Pancreas (tissue), 10 donors: ENCODE measurements around the gene FBLL1. TPM values are rescaled to one million over a fixed set of nuclear protein-coding genes. Genes with fewer than 3 reads are reported as not detected.
"Not testable (repeated sequence)": the region's sequence is repeated elsewhere in the genome, so short reads cannot be mapped to it uniquely, and the experiment has no call there.

Experiments used
- ATAC-seq, 4 donors: fragments of 200-7000 bp; cut with Tn5 transposase; one replicate each; pipeline versions ENCODE4 v1.8.0 to v1.9.1; 2020; ENCODE audit warnings: mild to moderate bottlenecking in 4 of 4, moderate library complexity in 4 of 4
- DNase-seq, 6 donors: peaks; one replicate each; pipeline ENCODE4 v3.0.0-alpha.2; 2020
- FAIRE-seq: peaks from 2 replicates; lab custom pipeline; 2012; peaks lifted over from hg19 to GRCh38; lab: Jason Lieb, UNC
- H3K27ac ChIP-seq, 4 donors: fragments of 200-600 bp; sonication (generic); 1 replicate in 3 of 4; 2 replicates in 1 of 4; pipeline versions ENCODE4 v1.5.0 to v1.8.0; 2020
- H3K27me3 ChIP-seq, 4 donors: fragments of 200-600 bp; one replicate each; pipeline ENCODE4 v1.8.0; 2021
- H3K36me3 ChIP-seq, 3 donors: fragments of 200-600 bp; sonication (generic) in 1 of 3; one replicate each; pipeline versions ENCODE4 v1.5.0 to v1.8.0; 2020 to 2021
- H3K4me1 ChIP-seq, 3 donors: fragments of 200-600 bp; one replicate each; pipeline ENCODE4 v1.8.0; 2021
- H3K4me3 ChIP-seq, 4 donors: fragments of 200-600 bp; sonication (generic) in 2 of 4; one replicate each; pipeline versions ENCODE4 v1.5.0 to v1.8.0; 2020 to 2021
- H3K9me3 ChIP-seq, 4 donors: fragments of 200-600 bp; one replicate each; pipeline ENCODE4 v1.8.0; 2021
- WGBS, 2 donors: extraction: QIAGEN DNeasy Blood & Tissue Kit; methylation state at CpG; one replicate each; pipeline ENCODE4 v1.1.7; 2013; 5-methylcytosine and 5-hydroxymethylcytosine counted together
- intact Hi-C, 3 donors: fragments of 100-400 bp; cut with DNase I; formaldehyde crosslinking; loops; one replicate each; pipeline versions ENCODE4 v1.11.1 to v1.14.2; 2022
- polyA plus RNA-seq, 2 donors: library from polyadenylated mRNA; stranded (reverse); fragments of 200-250 nt; gene quantifications; one replicate each; pipeline ENCODE4 v1.2.3, GENCODE V29; 2013
- total RNA-seq, 6 donors: library from RNA; stranded (reverse); fragmentation: NEBNext Ultra II Directional in 4 of 6; extraction: Animal tissue kit (Norgen Biotek cat#: 25700) in 4 of 6; gene quantifications; one replicate each; pipeline versions ENCODE4 v1.2.1 to v1.2.4, GENCODE V29; 2021 to 2023
- TF ChIP-seq, protein P1 (sequence below), 4 donors: fragments of 200-600 bp; sonication (generic) in 3 of 4; IDR thresholded peaks; one replicate each; pipeline versions ENCODE4 v1.5.0 to v1.8.0; 2021; ENCODE audit warnings: antibody characterized with exemption in 4 of 4
- donor health status: healthy with polysubstance abuse.
- donor health status: DM: no; HTN: no; CAD: no; lungs with moderate emphysema.
- donor health status: DM: no; HTN: no; CAD: no.
- donor health status: control.
- donor health status: control.
- donor health status: Bipolar disorder and iron deficiency.
- donor health status: DM: yes; HTN: yes; CAD: no.
- donor health status: DM: no; HTN: no; CAD: no.
- donor health status: DM: no; HTN: no; CAD: no.
- donor health status: DM: yes; HTN: yes; CAD: no.

FBLL1 gene
- total and polyA plus RNA-seq, 8 donors, result 0.31 to 5.4 (median 0.93) TPM; not detected in 1

DNA sequence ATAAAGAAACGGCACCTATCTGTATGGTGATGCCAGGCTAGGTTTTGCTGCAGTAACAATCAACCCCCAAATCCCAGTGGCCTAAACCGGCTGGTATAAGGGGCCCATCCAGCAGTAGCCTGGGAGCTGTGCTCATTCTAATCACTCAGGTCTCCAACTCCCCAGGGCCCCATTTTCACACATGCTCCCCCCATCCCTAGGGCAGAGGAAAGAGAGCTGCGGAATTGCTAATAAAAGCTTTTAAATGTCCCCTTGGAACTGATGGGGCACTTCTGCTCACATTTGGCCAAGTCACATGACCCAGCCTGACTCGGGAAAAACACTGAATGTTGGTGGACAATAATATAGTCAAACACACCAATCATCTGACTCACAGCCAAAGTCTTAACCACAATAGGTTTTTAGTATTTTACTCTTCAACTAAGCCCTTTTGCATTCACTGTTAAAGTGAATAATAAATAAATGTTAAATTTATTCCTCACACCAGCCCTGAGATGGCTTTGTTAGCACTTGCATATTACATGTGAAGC lies 1.6 kb downstream of the FBLL1 start:
- no peak overlapping the region for H3K4me3 ChIP-seq
- DNase-seq (no peak), FAIRE-seq (no peak), ATAC-seq (no peak)
- WGBS, 2 donors, result 71 to 83% methylated on average over 4 of the region's 4 CpGs
- H3K9me3 ChIP-seq, result no peaks in the 10 kb centered on the region
- H3K27ac ChIP-seq, result no peak overlapping the region
- peaks cover 0 to 14% (median 0%) of the 10 kb centered on the region in 4 donors for H3K27me3 ChIP-seq
- no peaks in the 10 kb centered on the region for H3K4me1 ChIP-seq
- no peaks in the 10 kb centered on the region for H3K36me3 ChIP-seq
- intact Hi-C loops, result no loop called here
- TF ChIP-seq, protein P1, sequence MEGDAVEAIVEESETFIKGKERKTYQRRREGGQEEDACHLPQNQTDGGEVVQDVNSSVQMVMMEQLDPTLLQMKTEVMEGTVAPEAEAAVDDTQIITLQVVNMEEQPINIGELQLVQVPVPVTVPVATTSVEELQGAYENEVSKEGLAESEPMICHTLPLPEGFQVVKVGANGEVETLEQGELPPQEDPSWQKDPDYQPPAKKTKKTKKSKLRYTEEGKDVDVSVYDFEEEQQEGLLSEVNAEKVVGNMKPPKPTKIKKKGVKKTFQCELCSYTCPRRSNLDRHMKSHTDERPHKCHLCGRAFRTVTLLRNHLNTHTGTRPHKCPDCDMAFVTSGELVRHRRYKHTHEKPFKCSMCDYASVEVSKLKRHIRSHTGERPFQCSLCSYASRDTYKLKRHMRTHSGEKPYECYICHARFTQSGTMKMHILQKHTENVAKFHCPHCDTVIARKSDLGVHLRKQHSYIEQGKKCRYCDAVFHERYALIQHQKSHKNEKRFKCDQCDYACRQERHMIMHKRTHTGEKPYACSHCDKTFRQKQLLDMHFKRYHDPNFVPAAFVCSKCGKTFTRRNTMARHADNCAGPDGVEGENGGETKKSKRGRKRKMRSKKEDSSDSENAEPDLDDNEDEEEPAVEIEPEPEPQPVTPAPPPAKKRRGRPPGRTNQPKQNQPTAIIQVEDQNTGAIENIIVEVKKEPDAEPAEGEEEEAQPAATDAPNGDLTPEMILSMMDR (IDR thresholded peaks at IDR 0.05), result no peak

DNA sequence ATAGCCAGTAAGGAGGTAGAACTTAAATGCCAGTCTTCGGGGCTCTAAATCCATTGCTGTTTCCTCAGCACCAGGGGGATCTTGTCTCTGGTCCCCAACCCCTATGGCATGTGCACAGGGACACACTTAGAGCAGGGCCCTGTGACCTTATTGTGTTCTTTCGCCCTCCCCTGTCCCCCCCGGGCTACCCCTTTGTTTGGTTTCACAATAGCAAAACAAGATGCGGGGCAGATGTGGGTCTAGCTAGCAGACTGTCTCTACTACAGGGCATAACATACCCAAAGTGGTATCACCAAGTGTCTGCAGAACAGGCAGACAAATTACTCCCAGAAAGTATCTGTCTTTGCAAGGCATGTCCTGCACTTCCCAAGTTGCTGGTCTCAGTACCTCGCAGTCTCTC lies 2.1 kb downstream of the FBLL1 start:
- peaks cover 0 to 14% (median 0%) of the 10 kb centered on the region in 4 donors for H3K27me3 ChIP-seq
- DNase-seq, result no peak
- intact Hi-C loops, result no loop called here
- 80 to 84% methylated on average over 5 of the region's 5 CpGs for WGBS, 2 donors
- no peaks in the 10 kb centered on the region for H3K9me3 ChIP-seq
- no peak for FAIRE-seq
- H3K4me1 ChIP-seq, result no peaks in the 10 kb centered on the region
- TF ChIP-seq, protein P1 (IDR thresholded peaks at IDR 0.05), result no peak
- H3K4me3 ChIP-seq, result no peak overlapping the region
- no peak overlapping the region for H3K27ac ChIP-seq
- no peaks in the 10 kb centered on the region for H3K36me3 ChIP-seq
- no peak for ATAC-seq

DNA sequence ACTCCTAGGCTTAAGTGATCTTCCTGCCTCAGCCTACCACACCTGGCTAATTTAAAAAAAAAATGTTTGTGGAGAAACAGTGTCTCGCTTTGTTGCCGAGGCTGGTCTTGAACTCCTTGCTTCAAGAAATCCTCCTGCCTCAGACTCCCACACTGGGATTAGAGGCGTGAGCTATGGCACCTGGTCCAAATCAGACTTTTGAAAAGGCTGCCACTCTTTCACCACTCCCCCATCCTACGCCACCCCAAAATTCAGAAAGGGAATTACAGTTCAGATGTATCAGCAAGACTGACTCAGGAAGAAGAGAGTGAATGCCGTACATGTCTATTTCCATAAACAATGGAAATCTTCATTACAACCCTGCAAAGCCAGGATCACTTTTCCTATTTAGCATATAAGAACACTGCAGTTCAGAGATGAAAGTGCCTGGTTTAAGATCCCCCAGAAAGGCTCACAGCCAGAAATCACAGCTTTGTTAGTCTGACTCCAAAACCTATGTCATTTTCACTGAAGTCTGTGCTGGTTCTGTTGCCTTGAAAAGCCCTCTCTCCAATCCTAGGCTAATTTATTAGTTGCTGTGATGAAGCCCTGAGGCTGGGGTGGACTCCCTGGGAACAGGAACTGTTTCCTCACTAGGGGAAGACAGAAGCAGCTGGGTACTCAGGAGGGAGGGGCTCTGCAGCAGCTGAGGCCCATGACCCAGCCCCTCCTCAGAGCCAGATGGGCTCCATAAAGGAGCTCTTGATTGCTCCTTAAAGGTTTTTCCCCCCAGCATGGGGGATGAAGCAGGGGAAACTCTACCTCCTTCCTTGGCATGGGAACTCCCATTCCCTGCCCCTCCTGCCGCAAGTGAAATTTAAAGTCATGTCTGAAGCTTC lies 3.1 kb downstream of the FBLL1 start:
- 78 to 83% methylated on average over 6 of the region's 6 CpGs for WGBS, 2 donors
- FAIRE-seq (no peak), DNase-seq (no peak), ATAC-seq (no peak)
- TF ChIP-seq, protein P1 (IDR thresholded peaks at IDR 0.05), result no peak
- no peaks in the 10 kb centered on the region for H3K36me3 ChIP-seq
- intact Hi-C loops, result no loop called here
- H3K27me3 ChIP-seq, result peaks cover 0 to 14% (median 0%) of the 10 kb centered on the region in 4 donors
- H3K4me1 ChIP-seq, result no peaks in the 10 kb centered on the region
- H3K27ac ChIP-seq, result no peak overlapping the region
- H3K4me3 ChIP-seq, result no peak overlapping the region
- H3K9me3 ChIP-seq, result no peaks in the 10 kb centered on the region

DNA sequence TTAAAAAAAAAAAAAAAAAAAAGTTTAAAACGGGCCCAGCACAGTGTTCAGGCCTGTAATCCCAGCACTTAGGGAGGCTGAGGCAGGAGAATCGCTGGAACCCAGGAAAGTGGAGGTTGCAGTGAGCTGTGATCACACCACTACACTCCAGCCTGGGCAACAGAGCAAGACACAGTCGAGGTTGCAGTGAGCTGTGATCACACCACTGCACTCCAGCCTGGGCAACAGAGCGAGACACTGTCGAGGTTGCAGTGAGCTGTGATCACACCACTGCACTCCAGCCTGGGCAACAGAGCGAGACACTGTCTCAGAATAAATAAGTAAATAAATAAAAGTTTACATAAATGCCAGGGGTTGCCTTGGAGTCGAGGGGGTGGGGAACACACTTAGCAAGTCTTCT lies 5.2 kb downstream of the FBLL1 start:
- H3K9me3 ChIP-seq, H3K27ac ChIP-seq, H3K4me1 ChIP-seq, ATAC-seq, H3K36me3 ChIP-seq, DNase-seq, H3K4me3 ChIP-seq, FAIRE-seq, intact Hi-C loops: not testable (repeated sequence)
- H3K27me3 ChIP-seq, result peaks cover 0 to 14% (median 0%) of the 10 kb centered on the region in 4 donors
- 69 to 79% methylated on average over 7 of the region's 7 CpGs for WGBS, 2 donors

DNA sequence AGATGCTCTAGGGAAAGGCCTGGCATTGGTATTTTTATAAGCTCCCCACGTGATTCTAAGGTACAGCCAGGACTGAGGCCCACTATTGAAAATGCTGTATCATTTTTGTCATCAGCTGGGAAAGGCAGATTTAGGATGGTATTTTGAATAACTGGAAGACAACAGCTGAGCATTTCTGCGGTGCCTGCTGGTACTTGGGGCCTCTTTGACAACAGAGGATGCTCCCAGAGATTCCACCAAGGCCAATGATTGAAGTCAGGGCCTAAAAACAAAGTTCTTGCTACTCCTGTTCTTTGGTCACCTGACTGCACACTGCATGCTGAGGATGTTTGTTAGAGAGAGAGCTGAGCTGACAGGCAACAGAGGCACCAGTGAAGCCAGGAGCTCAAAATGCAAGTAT lies 8.1 kb downstream of the FBLL1 start:
- Histone ChIP-seq H3K36me3 (no peaks in the 10 kb centered on the region), H3K9me3 (no peaks in the 10 kb centered on the region), H3K27me3 (no peaks in the 10 kb centered on the region), H3K4me3 (no peak overlapping the region), H3K27ac (no peak overlapping the region), H3K4me1 (no peaks in the 10 kb centered on the region)
- intact Hi-C loops, result no loop called here
- ATAC-seq (no peak), DNase-seq (no peak), FAIRE-seq (no peak)
- TF ChIP-seq, protein P1 (IDR thresholded peaks at IDR 0.05), result no peak
- WGBS, 2 donors, result 61 to 69% methylated on average over 2 of the region's 2 CpGs
